ENCODE data around the gene SLC6A19. TPM values are rescaled to one million over a fixed set of nuclear protein-coding genes. Genes with fewer than 3 reads are reported as not detected.

SLC6A19 gene
- total and polyA plus RNA-seq, 2 of the 13 experiments (the other 11 are each of a cell fraction or from before 2014, with no cell fraction given): 0.02 TPM; not detected in 1

GRCh38 chr5:1155191-1156032 lies 46.0 kb upstream of the SLC6A19 start (continued):
- TF ChIP-seq NFAT5 (CRISPR knock-in tag; IDR thresholded peaks at IDR 0.05) (no peak), PATZ1 (CRISPR knock-in tag; IDR thresholded peaks at IDR 0.05) (0 out of 2 replicates have a peak, but pooled peaks have one; percentile 33), CREB3 (CRISPR knock-in tag; IDR thresholded peaks at IDR 0.05) (no peak), ZNF558 (CRISPR knock-in tag; IDR thresholded peaks at IDR 0.05; ENCODE audit: borderline replicate concordance) (no peak), ZNF687 (CRISPR knock-in tag; IDR thresholded peaks at IDR 0.05) (peak; percentile 23; the same call in 1 of the 2 replicates), NR2C2 (CRISPR knock-in tag; IDR thresholded peaks at IDR 0.05; ENCODE audit: borderline replicate concordance) (peak; percentile 65; the same call in 1 of the 2 replicates), ZNF30 (CRISPR knock-in tag; IDR thresholded peaks at IDR 0.05) (no peak), ATM (IDR thresholded peaks at IDR 0.05; ENCODE audit: borderline replicate concordance) (no peak), NR2F1 (CRISPR knock-in tag; IDR thresholded peaks at IDR 0.05) (peak in 1 of 2 experiments; percentile 13; a peak in 1 of 4 replicates), BCL3 (CRISPR knock-in tag; IDR thresholded peaks at IDR 0.05) (0 out of 2 replicates have a peak, but pooled peaks have one; percentile 19), RARA (CRISPR knock-in tag; IDR thresholded peaks at IDR 0.05) (0 out of 2 replicates have a peak, but pooled peaks have one; percentile 31)

Data from HepG2 (cell line).